Measurements from ENCODE around the gene NEU1. TPM values are rescaled to one million over a fixed set of nuclear protein-coding genes. Genes with fewer than 3 reads are reported as not detected.

NEU1 gene
- polyA plus RNA-seq, 1 of the 3 experiments (the other 2 are of a cell fraction), result 43.0 TPM

- Histone ChIP-seq H3F3A (replicated peaks; ENCODE audit: insufficient read depth) (peaks cover 13% of the 10 kb centered on the region), H3K4me3 (ENCODE audit: low read depth in 2 of 2, low read length in 1 of 2) (peak overlapping the region; percentile 60 to 67), H4K20me1 (ENCODE audit: insufficient read depth) (no peaks in the 10 kb centered on the region), H3K27ac (ENCODE audit: low read depth in 2 of 2, low read length in 1 of 2) (peak overlapping the region; percentile 17 to 92; a peak in 3 of 4 replicates), H3K9me2 (no peaks in the 10 kb centered on the region), H3K27me3 (ENCODE audit: insufficient read depth) (no peaks in the 10 kb centered on the region), H3K9me3 (no peaks in the 10 kb centered on the region), H3K4me1 (ENCODE audit: control insufficient read depth in 1 of 2, insufficient read depth in 2 of 2, low read depth in 1 of 2, low read length in 1 of 2) (peaks cover 5 to 36% of the 10 kb centered on the region in 2 experiments), H3K79me2 (ENCODE audit: insufficient read depth) (peaks cover 19% of the 10 kb centered on the region; the same call in 1 of the 2 replicates), H3K36me3 (replicated peaks in 1 of 2; ENCODE audit: control insufficient read depth in 1 of 2, insufficient read depth in 2 of 2, low read length in 1 of 2) (no peaks in the 10 kb centered on the region), H3K9ac (peak overlapping the region; percentile 62; the same call in 1 of the 2 replicates), H2AFZ (ENCODE audit: low read depth) (peak overlapping the region; percentile 22; the same call in 1 of the 2 replicates), H3K4me2 (peak overlapping the region; percentile 77)
- WGBS (ENCODE audit: low lambda C conversion rate), result under 1% methylated on average over 30 of the region's 45 CpGs
- CTCF ChIA-PET, result interaction anchor here (0.8 to 1.8 kb wide), 3 partner anchors 12 to 51 kb away, joined by 3 to 6 read pairs (median 4); no protein-coding TSS in a partner anchor
- POLR2A ChIA-PET, result interaction anchor here (0.6 to 1.2 kb wide), 5 partner anchors 8 to 1213 kb away, joined by 3 to 4 read pairs (median 3); partner anchors contain the start of gene DXO
- 0 out of 2 replicates have a peak, but pooled peaks have one; percentile 3 for TF ChIP-seq MAX (IDR thresholded peaks at IDR 0.05; ENCODE audit: low read depth)
- no peak for TF ChIP-seq NRF1 (IDR thresholded peaks at IDR 0.05; ENCODE audit: low read depth, low read length)
- TF ChIP-seq PBX3 (IDR thresholded peaks at IDR 0.05), result peak; percentile 12; the same call in 1 of the 2 replicates
- TF ChIP-seq, protein P1, sequence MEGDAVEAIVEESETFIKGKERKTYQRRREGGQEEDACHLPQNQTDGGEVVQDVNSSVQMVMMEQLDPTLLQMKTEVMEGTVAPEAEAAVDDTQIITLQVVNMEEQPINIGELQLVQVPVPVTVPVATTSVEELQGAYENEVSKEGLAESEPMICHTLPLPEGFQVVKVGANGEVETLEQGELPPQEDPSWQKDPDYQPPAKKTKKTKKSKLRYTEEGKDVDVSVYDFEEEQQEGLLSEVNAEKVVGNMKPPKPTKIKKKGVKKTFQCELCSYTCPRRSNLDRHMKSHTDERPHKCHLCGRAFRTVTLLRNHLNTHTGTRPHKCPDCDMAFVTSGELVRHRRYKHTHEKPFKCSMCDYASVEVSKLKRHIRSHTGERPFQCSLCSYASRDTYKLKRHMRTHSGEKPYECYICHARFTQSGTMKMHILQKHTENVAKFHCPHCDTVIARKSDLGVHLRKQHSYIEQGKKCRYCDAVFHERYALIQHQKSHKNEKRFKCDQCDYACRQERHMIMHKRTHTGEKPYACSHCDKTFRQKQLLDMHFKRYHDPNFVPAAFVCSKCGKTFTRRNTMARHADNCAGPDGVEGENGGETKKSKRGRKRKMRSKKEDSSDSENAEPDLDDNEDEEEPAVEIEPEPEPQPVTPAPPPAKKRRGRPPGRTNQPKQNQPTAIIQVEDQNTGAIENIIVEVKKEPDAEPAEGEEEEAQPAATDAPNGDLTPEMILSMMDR (IDR thresholded peaks at IDR 0.05), result no peak
- no peak for TF ChIP-seq TAF1 (IDR thresholded peaks at IDR 0.05; ENCODE audit: borderline replicate concordance, low read depth, low read length)
- TF ChIP-seq, protein P2, sequence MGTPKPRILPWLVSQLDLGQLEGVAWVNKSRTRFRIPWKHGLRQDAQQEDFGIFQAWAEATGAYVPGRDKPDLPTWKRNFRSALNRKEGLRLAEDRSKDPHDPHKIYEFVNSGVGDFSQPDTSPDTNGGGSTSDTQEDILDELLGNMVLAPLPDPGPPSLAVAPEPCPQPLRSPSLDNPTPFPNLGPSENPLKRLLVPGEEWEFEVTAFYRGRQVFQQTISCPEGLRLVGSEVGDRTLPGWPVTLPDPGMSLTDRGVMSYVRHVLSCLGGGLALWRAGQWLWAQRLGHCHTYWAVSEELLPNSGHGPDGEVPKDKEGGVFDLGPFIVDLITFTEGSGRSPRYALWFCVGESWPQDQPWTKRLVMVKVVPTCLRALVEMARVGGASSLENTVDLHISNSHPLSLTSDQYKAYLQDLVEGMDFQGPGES (IDR thresholded peaks at IDR 0.05; ENCODE audit: low read depth, low read length), result no peak
- DNase-seq, result peak; percentile 83
These were observed 38.9 kb upstream of the NEU1 start for GRCh38 chr6:31901415-31901952.

- peaks cover under 1% of the 10 kb centered on the region in 2 experiments for H3K36me3 ChIP-seq (replicated peaks in 1 of 2; ENCODE audit: control insufficient read depth in 1 of 2, insufficient read depth in 2 of 2, low read length in 1 of 2)
- no peaks in the 10 kb centered on the region for H3K9me3 ChIP-seq
- peaks cover 5 to 40% of the 10 kb centered on the region in 2 experiments for H3K4me1 ChIP-seq (ENCODE audit: control insufficient read depth in 1 of 2, insufficient read depth in 2 of 2, low read depth in 1 of 2, low read length in 1 of 2)
- no peaks in the 10 kb centered on the region for H3K9me2 ChIP-seq
- H3K9ac ChIP-seq, result peak overlapping the region; percentile 62; the same call in 1 of the 2 replicates
- H3K27ac ChIP-seq (ENCODE audit: low read depth in 2 of 2, low read length in 1 of 2), result peak overlapping the region; percentile 17 to 92; a peak in 3 of 4 replicates
- ChIA-PET POLR2A (interaction anchor here (0.6 kb wide), 1 partner anchor 220 kb away, joined by 3 read pairs; the partner anchor contains the start of gene LY6G5C), CTCF (interaction anchor here (0.8 to 1.8 kb wide), 3 partner anchors 12 to 1223 kb away, joined by 3 to 6 read pairs (median 3); no protein-coding TSS in a partner anchor)
- WGBS (ENCODE audit: low lambda C conversion rate), result 71% methylated on average over 22 of the region's 29 CpGs
- H3K27me3 ChIP-seq (ENCODE audit: insufficient read depth), result no peaks in the 10 kb centered on the region
- no peak overlapping the region for H2AFZ ChIP-seq (ENCODE audit: low read depth)
- no peak for DNase-seq
- TF ChIP-seq MEF2A (IDR thresholded peaks at IDR 0.05; ENCODE audit: borderline replicate concordance, low read depth) (0 out of 2 replicates have a peak, but pooled peaks have one; percentile 6), JUND (IDR thresholded peaks at IDR 0.05) (no peak), MAX (IDR thresholded peaks at IDR 0.05; ENCODE audit: low read depth) (0 out of 2 replicates have a peak, but pooled peaks have one; percentile 5)
- H3F3A ChIP-seq (replicated peaks; ENCODE audit: insufficient read depth), result peaks cover 13% of the 10 kb centered on the region
- H3K79me2 ChIP-seq (ENCODE audit: insufficient read depth), result peaks cover 20% of the 10 kb centered on the region; the same call in 1 of the 2 replicates
- no peaks in the 10 kb centered on the region for H4K20me1 ChIP-seq (ENCODE audit: insufficient read depth)
- H3K4me2 ChIP-seq, result peak overlapping the region; percentile 77
- H3K4me3 ChIP-seq (ENCODE audit: low read depth in 2 of 2, low read length in 1 of 2), result peak overlapping the region; percentile 60 to 67
These were observed 38.3 kb upstream of the NEU1 start for GRCh38 chr6:31900917-31901414.
